OCI-LY3 (cell line): Measurements from ENCODE around the gene MARK2.

Source experiments
- H2AFZ ChIP-seq: fragments of 200-600, 300-600 bp; shearing (Covaris generic); 2 replicates; pipeline ENCODE4 v1.6.0; 2014; ENCODE audit warnings: antibody characterized with exemption, low read depth, low read length
- H3K27ac ChIP-seq: fragments of 200-600, 300-600 bp; sonication (generic); 2 replicates; pipeline ENCODE4 v1.5.1; 2014; ENCODE audit warnings: mild to moderate bottlenecking, low read length, moderate library complexity, mixed read lengths
- H3K27me3 ChIP-seq: fragments of 200-600, 300-600 bp; sonication (generic); 2 replicates; pipeline ENCODE4 v1.6.1; 2014; ENCODE audit warnings: low read depth, low read length, mixed read lengths
- H3K36me3 ChIP-seq: fragments of 200-600, 300-600 bp; sonication (generic); replicated peaks from 2 replicates; pipeline ENCODE3; 2014; ENCODE audit warnings: low read depth, low read length, mixed read lengths
- H3K4me1 ChIP-seq: fragments of 300-600, 200-600 bp; sonication (generic); 2 replicates; pipeline ENCODE4 v1.6.1; 2014; ENCODE audit warnings: low read length, mixed read lengths
- H3K4me2 ChIP-seq: fragments of 200-600, 300-600 bp; sonication (generic); 2 replicates; pipeline ENCODE4 v1.6.1; 2014; ENCODE audit warnings: low read length, mixed read lengths
- H3K4me3 ChIP-seq: fragments of 300-600, 200-600 bp; sonication (generic); 2 replicates; pipeline ENCODE4 v1.5.1; 2014; ENCODE audit warnings: antibody characterized with exemption, mild to moderate bottlenecking, low read length, moderate library complexity
- H3K79me2 ChIP-seq: fragments of 300-600, 200-600 bp; shearing (Covaris generic); 2 replicates; pipeline ENCODE4 v1.6.1; 2014; ENCODE audit warnings: mild to moderate bottlenecking, low read length, mixed read lengths
- H3K9ac ChIP-seq: fragments of 300-600, 200-600 bp; shearing (Covaris generic); 2 replicates; pipeline ENCODE4 v1.6.0; 2014; ENCODE audit warnings: mild to moderate bottlenecking, low read length, moderate library complexity
- H3K9me3 ChIP-seq: fragments of 200-600, 300-600 bp; shearing (Covaris generic); 2 replicates; pipeline ENCODE4 v1.6.1; 2014; ENCODE audit warnings: low read length, mixed read lengths; ENCODE audit not compliant: insufficient read depth
- H4K20me1 ChIP-seq: fragments of 200-600, 300-600 bp; sonication (generic); 2 replicates; pipeline ENCODE4 v1.6.1; 2016; ENCODE audit warnings: low read length, mixed read lengths; ENCODE audit not compliant: insufficient read depth
- EZH2phosphoT487 ChIP-seq: fragments of 200-600 bp; shearing (Covaris generic); IDR thresholded peaks from 2 replicates; pipeline ENCODE4 v1.6.1; 2018; ENCODE audit warnings: antibody characterized with exemption, mixed run types, low read depth
- TF ChIP-seq, protein P1 (sequence below): fragments of 200-600, 300-600 bp; sonication (generic); IDR thresholded peaks from 2 replicates; pipeline ENCODE4 v1.5.1; 2014; ENCODE audit warnings: antibody characterized with exemption, low read length, low read depth

MARK2 gene

DNA sequence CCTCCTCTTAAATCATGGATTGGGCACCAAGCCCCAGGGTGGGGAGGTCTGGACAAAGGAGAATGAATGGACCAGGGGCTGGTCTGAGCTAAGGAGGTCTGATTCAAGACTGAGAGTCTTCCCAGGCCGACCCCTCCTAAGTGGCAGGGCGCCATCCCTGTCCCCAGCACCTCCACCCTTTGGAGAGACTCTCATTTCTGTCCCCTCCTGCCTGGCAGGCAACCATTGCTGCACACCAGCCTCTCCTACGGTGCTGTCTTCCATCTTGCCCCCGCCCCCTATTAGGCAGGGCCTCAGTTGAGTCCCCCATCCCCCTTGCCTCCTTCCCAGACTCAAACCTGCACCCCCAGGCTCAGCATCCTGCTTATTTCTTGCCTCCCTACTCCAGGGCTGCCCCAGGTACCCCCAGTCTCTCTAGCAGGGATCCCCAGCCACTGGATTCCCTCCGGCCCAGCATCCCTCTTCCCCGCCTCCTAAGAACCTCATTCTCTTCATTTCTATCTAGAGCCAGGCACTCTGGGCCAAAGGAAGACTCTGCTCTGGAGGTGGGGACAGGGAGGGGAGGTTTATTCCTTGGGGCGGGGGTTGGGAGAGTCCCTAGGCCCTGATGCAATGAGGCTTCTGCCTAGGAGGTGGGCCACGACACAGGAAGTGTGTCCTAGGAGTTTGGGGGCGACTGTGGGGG, 79.7 kb downstream of the MARK2 start:
- H3K4me2 ChIP-seq: peak overlapping the region; percentile 100
- H3K9me3 ChIP-seq: no peaks in the 10 kb centered on the region
- peaks cover 34% of the 10 kb centered on the region for H3K4me1 ChIP-seq
- H3K36me3 ChIP-seq: peaks cover 3% of the 10 kb centered on the region
- peak overlapping the region; percentile 45 for H3K27ac ChIP-seq
- H3K27me3 ChIP-seq: peaks cover 25% of the 10 kb centered on the region
- no peak for TF ChIP-seq EZH2phosphoT487
- TF ChIP-seq, protein P1, sequence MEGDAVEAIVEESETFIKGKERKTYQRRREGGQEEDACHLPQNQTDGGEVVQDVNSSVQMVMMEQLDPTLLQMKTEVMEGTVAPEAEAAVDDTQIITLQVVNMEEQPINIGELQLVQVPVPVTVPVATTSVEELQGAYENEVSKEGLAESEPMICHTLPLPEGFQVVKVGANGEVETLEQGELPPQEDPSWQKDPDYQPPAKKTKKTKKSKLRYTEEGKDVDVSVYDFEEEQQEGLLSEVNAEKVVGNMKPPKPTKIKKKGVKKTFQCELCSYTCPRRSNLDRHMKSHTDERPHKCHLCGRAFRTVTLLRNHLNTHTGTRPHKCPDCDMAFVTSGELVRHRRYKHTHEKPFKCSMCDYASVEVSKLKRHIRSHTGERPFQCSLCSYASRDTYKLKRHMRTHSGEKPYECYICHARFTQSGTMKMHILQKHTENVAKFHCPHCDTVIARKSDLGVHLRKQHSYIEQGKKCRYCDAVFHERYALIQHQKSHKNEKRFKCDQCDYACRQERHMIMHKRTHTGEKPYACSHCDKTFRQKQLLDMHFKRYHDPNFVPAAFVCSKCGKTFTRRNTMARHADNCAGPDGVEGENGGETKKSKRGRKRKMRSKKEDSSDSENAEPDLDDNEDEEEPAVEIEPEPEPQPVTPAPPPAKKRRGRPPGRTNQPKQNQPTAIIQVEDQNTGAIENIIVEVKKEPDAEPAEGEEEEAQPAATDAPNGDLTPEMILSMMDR: no peak
- H3K9ac ChIP-seq: peak overlapping the region; percentile 85
- H3K79me2 ChIP-seq: no peaks in the 10 kb centered on the region
- peak overlapping the region; percentile 85 for H2AFZ ChIP-seq
- peak overlapping the region; percentile 89 for H3K4me3 ChIP-seq
- no peaks in the 10 kb centered on the region for H4K20me1 ChIP-seq

DNA sequence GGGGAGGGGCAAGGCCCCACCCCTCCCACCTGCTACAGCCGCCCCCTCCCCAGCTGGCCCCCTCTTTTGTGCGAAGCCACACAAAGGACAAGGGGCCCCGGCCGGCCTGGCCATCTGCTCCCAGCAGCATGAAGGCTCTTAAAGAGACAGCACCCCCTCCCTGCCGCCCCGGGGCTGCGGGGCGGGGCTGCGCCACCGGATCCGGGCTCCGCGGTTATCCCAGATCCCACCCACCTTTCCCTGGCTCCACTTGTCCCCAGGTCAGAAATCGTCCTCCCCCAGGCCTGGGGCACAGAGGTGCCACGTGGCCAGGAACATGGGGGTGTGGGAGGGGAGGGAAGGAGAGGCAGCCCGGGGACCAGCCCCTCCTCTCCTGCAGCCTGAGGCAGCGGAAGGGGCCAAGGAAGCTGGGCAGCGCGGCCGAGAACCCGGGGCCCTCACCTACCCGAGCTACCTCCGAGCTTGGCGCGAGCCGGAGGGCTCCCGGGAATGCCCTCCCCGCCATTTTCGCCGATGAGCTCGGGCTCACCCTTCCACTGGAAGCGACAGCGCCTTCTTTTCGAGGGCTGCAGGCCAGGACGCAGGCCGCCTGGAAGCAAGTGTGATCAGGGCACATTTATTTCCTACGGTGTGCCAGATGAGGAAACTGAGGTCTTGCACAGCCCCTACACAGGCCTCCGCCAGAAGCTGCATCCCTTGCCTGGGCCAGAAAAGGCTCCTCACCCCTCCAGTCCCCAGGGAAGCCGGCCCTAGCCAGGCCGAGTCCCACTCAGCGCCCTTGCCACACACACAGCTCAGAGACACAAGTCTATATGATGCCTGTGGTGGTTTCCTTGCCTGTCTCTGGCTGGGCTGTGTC, 80.6 kb downstream of the MARK2 start:
- TF ChIP-seq EZH2phosphoT487: no peak
- TF ChIP-seq, protein P1: no peak
- Histone ChIP-seq H3K27ac (peak overlapping the region; percentile 45), H3K9me3 (no peaks in the 10 kb centered on the region), H4K20me1 (no peaks in the 10 kb centered on the region), H3K4me3 (peak overlapping the region; percentile 89), H3K9ac (peak overlapping the region; percentile 85), H3K27me3 (peaks cover 28% of the 10 kb centered on the region), H3K79me2 (no peaks in the 10 kb centered on the region), H3K4me1 (peaks cover 34% of the 10 kb centered on the region), H3K4me2 (peak overlapping the region; percentile 100), H3K36me3 (no peaks in the 10 kb centered on the region), H2AFZ (peak overlapping the region; percentile 85)

DNA sequence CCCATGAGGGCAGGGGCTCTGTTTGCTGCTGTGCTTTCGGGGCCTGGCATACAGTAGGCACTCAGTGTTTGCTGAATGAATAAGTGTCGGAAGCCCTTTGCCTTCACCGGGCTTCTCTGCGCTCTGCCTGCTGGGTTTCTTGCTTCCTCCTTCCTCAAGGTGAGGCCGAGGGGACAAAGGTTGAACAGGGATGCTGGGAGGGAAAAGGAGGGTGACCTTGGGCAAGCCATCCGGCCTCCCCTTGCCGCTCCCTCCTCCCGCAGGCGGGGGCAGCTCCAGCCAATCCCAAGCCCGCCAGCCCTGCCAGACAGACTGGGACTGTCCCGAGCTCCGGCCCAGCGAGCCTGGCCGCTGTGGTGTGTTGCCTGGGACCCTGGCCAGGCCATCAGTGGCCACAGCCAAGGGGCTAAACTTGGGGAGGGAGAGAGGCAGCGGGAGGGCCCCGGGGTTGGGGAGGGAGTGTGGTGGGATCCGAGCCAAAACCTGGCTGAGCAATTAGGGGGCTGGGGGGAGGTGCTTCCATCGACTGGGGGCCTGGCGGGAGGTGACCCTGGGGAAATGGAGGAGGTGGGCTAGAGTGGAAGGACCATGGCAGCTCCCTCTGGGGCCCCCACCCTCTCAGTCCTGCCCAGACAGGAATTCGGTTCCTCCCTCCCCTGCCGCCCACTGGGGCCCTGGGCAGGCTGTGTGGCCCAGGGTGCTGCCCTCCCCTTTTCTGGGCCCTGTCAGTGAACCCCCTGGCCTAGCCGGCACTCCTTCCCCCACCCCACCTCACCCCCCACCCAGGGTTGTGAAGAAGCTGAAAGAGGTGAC, 81.4 kb downstream of the MARK2 start:
- TF ChIP-seq EZH2phosphoT487: no peak
- TF ChIP-seq, protein P1: no peak
- Histone ChIP-seq H3K4me2 (peak overlapping the region; percentile 100), H3K9me3 (no peaks in the 10 kb centered on the region), H3K27ac (peak overlapping the region; percentile 45), H3K27me3 (peaks cover 29% of the 10 kb centered on the region), H3K4me3 (peak overlapping the region; percentile 89), H3K36me3 (no peaks in the 10 kb centered on the region), H3K9ac (peak overlapping the region; percentile 85), H3K4me1 (peaks cover 34% of the 10 kb centered on the region), H2AFZ (peak overlapping the region; percentile 85; the same call in 1 of the 2 replicates), H3K79me2 (no peaks in the 10 kb centered on the region), H4K20me1 (no peaks in the 10 kb centered on the region)
